GM04504 (cell line): ENCODE results near the gene COL6A1.

Experiments
- DNase-seq: peaks from one replicate; pipeline ENCODE4 v3.0.0-alpha.2; 2012; ENCODE audit warnings: low read depth

The COL6A1 gene

GRCh38 chr21:45982092-45982757, 655 bp downstream of the COL6A1 start:
- DNase-seq, result no peak

GRCh38 chr21:45982758-45983648, 1.4 kb downstream of the COL6A1 start:
- no peak for DNase-seq

DNA sequence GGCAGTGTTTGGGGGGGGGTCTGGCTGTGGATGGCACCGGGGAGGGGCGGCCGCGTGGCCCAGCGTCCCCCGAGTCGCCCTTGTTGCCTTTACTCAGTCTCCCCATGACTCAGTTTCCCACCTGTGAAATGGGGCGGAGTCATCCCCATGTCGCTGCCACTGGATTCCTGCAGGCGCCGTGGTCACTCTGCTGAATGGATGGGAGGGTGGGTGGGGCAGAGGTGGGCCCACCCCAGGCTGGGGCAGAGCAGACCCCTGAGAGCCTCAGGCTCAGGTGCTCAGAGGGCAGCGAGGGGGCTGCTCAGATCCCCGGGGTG, 2.0 kb downstream of the COL6A1 start:
- no peak for DNase-seq

DNA sequence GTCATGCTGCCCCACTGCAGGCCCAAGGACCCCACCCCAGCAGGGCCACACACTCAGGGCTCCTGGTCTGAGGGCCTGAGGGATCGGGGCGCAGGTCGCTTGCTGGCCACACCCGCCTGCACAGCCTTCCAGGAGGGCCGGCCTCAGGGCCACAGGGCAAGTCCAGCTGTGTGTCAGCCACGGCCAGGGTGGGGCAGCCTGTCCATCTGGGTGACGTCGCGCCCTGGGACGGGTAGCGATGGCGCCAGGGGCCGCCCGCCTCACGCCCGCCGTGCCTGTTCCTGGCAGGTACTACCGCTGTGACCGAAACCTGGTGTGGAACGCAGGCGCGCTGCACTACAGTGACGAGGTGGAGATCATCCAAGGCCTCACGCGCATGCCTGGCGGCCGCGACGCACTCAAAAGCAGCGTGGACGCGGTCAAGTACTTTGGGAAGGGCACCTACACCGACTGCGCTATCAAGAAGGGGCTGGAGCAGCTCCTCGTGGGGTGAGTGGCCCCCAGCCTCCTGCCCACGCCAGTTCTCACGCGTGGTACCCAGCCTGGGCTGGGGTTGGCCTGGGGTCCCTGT, 2.5 kb downstream of the COL6A1 start:
- DNase-seq, result no peak

- DNase-seq, result no peak
These were observed 3.1 kb downstream of the COL6A1 start for GRCh38 chr21:45984584-45985095.

GRCh38 chr21:45985471-45986315, 4.1 kb downstream of the COL6A1 start:
- no peak for DNase-seq

GRCh38 chr21:45986316-45987051, 4.9 kb downstream of the COL6A1 start:
- no peak for DNase-seq

DNA sequence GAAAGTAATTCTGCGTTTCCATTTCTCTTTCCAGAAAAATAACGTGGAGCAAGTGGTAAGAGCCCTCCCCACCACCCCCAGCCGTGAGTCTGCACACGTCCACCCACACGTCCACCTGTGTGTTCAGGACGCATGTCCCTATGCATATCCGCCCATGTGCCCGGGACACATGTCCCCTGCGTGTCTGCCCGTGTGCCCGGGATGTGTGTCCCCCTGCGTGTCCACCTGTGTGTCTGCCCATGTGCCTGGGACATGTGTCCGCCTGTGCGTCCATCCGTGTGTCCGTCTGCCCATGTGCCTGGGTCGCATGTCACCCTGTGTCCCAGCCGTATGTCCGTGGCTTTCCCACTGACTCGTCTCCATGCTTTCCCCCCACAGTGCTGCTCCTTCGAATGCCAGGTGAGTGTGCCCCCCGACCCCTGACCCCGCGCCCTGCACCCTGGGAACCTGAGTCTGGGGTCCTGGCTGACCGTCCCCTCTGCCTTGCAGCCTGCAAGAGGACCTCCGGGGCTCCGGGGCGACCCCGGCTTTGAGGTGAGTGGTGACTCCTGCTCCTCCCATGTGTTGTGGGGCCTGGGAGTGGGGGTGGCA, 5.6 kb downstream of the COL6A1 start:
- DNase-seq, result no peak

GRCh38 chr21:45988366-45989347, 7.1 kb downstream of the COL6A1 start:
- no peak for DNase-seq

GRCh38 chr21:45989355-45990048, 7.9 kb downstream of the COL6A1 start:
- no peak for DNase-seq

DNA sequence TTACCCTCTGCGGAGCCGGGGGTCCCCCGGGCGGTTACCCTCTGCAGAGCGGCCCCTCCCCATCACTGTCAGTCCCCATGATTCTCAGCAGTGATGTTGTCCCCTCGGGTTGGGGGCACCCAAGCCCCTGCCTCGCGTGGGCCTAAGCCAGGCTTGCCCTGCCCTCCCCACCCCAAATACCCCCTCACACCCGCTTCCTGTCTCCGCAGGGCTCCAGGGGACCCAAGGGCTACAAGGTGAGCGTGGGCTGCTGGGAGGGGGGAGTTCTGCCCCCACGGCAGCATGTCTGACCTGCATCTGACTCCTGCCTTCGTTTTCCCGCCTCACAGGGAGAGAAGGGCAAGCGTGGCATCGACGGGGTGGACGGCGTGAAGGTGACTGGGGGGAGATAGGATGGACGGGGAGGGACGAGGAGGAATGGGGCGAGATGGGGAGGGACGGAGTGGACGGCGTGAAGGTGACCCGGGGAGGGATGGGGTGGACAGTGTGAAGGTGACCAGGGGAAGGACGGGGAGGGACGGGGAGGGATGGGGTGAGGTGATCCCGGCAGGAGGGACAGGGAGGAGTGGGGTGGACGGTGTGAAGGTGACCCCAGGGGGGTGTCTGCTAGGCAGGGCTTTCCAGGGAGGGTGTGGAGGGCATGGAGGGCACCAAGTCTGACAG, 8.6 kb downstream of the COL6A1 start:
- no peak for DNase-seq

GRCh38 chr21:45990741-45991605, 9.4 kb downstream of the COL6A1 start:
- DNase-seq, result no peak

- no peak for DNase-seq
These were observed 10.2 kb downstream of the COL6A1 start for GRCh38 chr21:45991606-45992300.

GRCh38 chr21:45992301-45993209, 11.0 kb downstream of the COL6A1 start:
- DNase-seq, result no peak

- DNase-seq, result no peak
These were observed 11.9 kb downstream of the COL6A1 start for GRCh38 chr21:45993210-45994085.
